ENCODE data around the gene MFRP. TPM values are rescaled to one million over a fixed set of nuclear protein-coding genes. Genes with fewer than 3 reads are reported as not detected.

Gene MFRP
- total RNA-seq, 5 donors from 2014 or later (not counting 1 experiment from before 2014, with no cell fraction given), result not detected

DNA sequence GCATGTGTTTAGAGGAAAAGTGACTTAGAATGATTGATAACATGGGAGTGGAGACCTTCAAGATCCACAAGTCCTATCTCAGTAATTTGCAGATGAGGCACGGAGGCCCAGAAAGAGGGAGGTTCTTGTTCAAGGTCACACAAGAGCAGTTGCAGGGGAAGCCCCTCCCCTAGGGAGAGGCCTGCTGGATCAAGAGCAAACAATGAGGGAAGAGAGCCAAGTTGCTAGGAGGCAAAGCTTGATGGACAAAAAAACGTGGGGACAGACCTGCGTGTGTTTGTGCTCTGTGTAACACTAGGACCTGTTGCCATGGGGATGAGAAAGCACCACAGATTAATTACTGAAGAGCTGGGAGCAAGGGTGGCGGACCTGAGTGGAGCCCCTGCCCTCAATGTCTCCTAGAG, 6.4 kb upstream of the MFRP start:
- 76% methylated on average over 3 of the region's 4 CpGs for whole genome bisulfite sequencing (ENCODE audit: insufficient coverage)
- ATAC-seq (replicated peaks in 1 of 4), result no peak
- no peak overlapping the region for H3K4me3 Mint-ChIP-seq
- POLR2A ChIA-PET, result interaction anchor here in 1 of 2 donors (0.7 kb wide), 1 partner anchor 262 kb away, joined by 3 read pairs; no protein-coding TSS in a partner anchor
- no peak overlapping the region for H3K27ac Mint-ChIP-seq
- peaks cover 15 to 21% of the 10 kb centered on the region in 2 donors for H3K27me3 Mint-ChIP-seq
- no peaks in the 10 kb centered on the region for H3K36me3 Mint-ChIP-seq
- H3K27ac ChIP-seq (ENCODE audit: low read length), result no peak overlapping the region
- no peaks in the 10 kb centered on the region for H3K9me3 Mint-ChIP-seq
- DNase-seq, result no peak
- peaks cover 5 to 44% of the 10 kb centered on the region in 2 experiments for H3K27me3 ChIP-seq (replicated peaks in 1 of 2; ENCODE audit: control insufficient read depth in 2 of 2, extremely low read depth in 1 of 2, insufficient read depth in 2 of 2, low read length in 1 of 2)
- H3K4me1 ChIP-seq (ENCODE audit: control insufficient read depth in 1 of 2, extremely low read depth in 1 of 2, insufficient read depth in 2 of 2, low read length in 2 of 2), result peaks cover 0 to 16% of the 10 kb centered on the region in 2 experiments
- H3K36me3 ChIP-seq (ENCODE audit: control insufficient read depth in 2 of 2, extremely low read depth in 1 of 2, insufficient read depth in 1 of 2, low read length in 1 of 2), result no peaks in the 10 kb centered on the region
- peaks cover 2 to 10% (median 9%) of the 10 kb centered on the region in 3 donors for H3K4me1 Mint-ChIP-seq
- H3K9me3 ChIP-seq, result no peaks in the 10 kb centered on the region
- H3K4me3 ChIP-seq (ENCODE audit: control insufficient read depth in 1 of 2, extremely low read depth in 1 of 2, low read length in 1 of 2), result no peak overlapping the region
- CTCF ChIA-PET, result interaction anchor here in 1 of 2 donors (0.5 kb wide), 1 partner anchor 1080 kb away, joined by 3 read pairs; no protein-coding TSS in a partner anchor

GRCh38 chr11:119351232-119351631, 4.7 kb upstream of the MFRP start:
- no peaks in the 10 kb centered on the region for H3K36me3 Mint-ChIP-seq
- no CpG with 5 or more reads among the region's 2 CpGs for WGBS (ENCODE audit: insufficient coverage)
- no peaks in the 10 kb centered on the region for H3K9me3 Mint-ChIP-seq
- CTCF ChIA-PET, result no interaction called here
- no peak overlapping the region for H3K27ac Mint-ChIP-seq
- Histone ChIP-seq H3K4me3 (ENCODE audit: control insufficient read depth in 1 of 2, extremely low read depth in 1 of 2, low read length in 1 of 2) (no peak overlapping the region), H3K36me3 (ENCODE audit: control insufficient read depth in 2 of 2, extremely low read depth in 1 of 2, insufficient read depth in 1 of 2, low read length in 1 of 2) (no peaks in the 10 kb centered on the region), H3K4me1 (ENCODE audit: control insufficient read depth in 1 of 2, extremely low read depth in 1 of 2, insufficient read depth in 2 of 2, low read length in 2 of 2) (peaks cover 0 to 9% of the 10 kb centered on the region in 2 experiments), H3K9me3 (no peaks in the 10 kb centered on the region), H3K27ac (ENCODE audit: low read length) (no peak overlapping the region), H3K27me3 (replicated peaks in 1 of 2; ENCODE audit: control insufficient read depth in 2 of 2, extremely low read depth in 1 of 2, insufficient read depth in 2 of 2, low read length in 1 of 2) (peaks cover 5 to 47% of the 10 kb centered on the region in 2 experiments)
- H3K4me3 Mint-ChIP-seq, result no peak overlapping the region
- H3K27me3 Mint-ChIP-seq, result peaks cover 25 to 32% of the 10 kb centered on the region in 2 donors
- ATAC-seq (replicated peaks in 1 of 4) (no peak), DNase-seq (no peak)
- POLR2A ChIA-PET, result interaction anchor here in 1 of 2 donors (0.6 kb wide), 1 partner anchor 782 kb away, joined by 3 read pairs; no protein-coding TSS in a partner anchor
- peaks cover 2 to 5% (median 2%) of the 10 kb centered on the region in 3 donors for H3K4me1 Mint-ChIP-seq

- Histone ChIP-seq H3K27ac (ENCODE audit: low read length) (peak overlapping the region; percentile 34), H3K27me3 (replicated peaks in 1 of 2; ENCODE audit: control insufficient read depth in 2 of 2, extremely low read depth in 1 of 2, insufficient read depth in 2 of 2, low read length in 1 of 2) (peaks cover 5 to 46% of the 10 kb centered on the region in 2 experiments), H3K4me3 (ENCODE audit: control insufficient read depth in 1 of 2, extremely low read depth in 1 of 2, low read length in 1 of 2) (no peak overlapping the region), H3K36me3 (ENCODE audit: control insufficient read depth in 2 of 2, extremely low read depth in 1 of 2, insufficient read depth in 1 of 2, low read length in 1 of 2) (no peaks in the 10 kb centered on the region), H3K4me1 (ENCODE audit: control insufficient read depth in 1 of 2, extremely low read depth in 1 of 2, insufficient read depth in 2 of 2, low read length in 2 of 2) (peaks cover 0 to 6% of the 10 kb centered on the region in 2 experiments), H3K9me3 (no peaks in the 10 kb centered on the region)
- CTCF ChIA-PET, result no interaction called here
- Mint-ChIP-seq H3K9me3 (no peaks in the 10 kb centered on the region), H3K27ac (peak overlapping the region in 1 of 2 donors; percentile 48), H3K27me3 (peaks cover 25 to 31% of the 10 kb centered on the region in 2 donors), H3K4me1 (peaks cover 0 to 3% (median 0%) of the 10 kb centered on the region in 3 donors), H3K36me3 (no peaks in the 10 kb centered on the region), H3K4me3 (no peak overlapping the region)
- ATAC-seq (replicated peaks in 1 of 4) (no peak), DNase-seq (no peak)
- POLR2A ChIA-PET, result interaction anchor here in 1 of 2 donors (0.6 kb wide), 1 partner anchor 19 kb away, joined by 3 read pairs; no protein-coding TSS in a partner anchor
- 48% methylated on average over 3 of the region's 6 CpGs for WGBS (ENCODE audit: insufficient coverage)
Observed at GRCh38 chr11:119350302-119350701, 3.8 kb upstream of the MFRP start.

GRCh38 chr11:119347940-119348605, 1.6 kb upstream of the MFRP start:
- Mint-ChIP-seq H3K27ac (no peak overlapping the region), H3K36me3 (no peaks in the 10 kb centered on the region)
- POLR2A ChIA-PET, result interaction anchor here in 1 of 2 donors (0.7 kb wide), 1 partner anchor 15 kb away, joined by 3 read pairs; no protein-coding TSS in a partner anchor

GRCh38 chr11:119347242-119347641, 737 bp upstream of the MFRP start:
- POLR2A ChIA-PET, result interaction anchor here in 1 of 2 donors (0.5 kb wide), 1 partner anchor 59 kb away, joined by 12 read pairs; no protein-coding TSS in a partner anchor
- no peak overlapping the region for H3K27ac Mint-ChIP-seq

More at GRCh38 chr11:119347940-119348605, 1.6 kb upstream of the MFRP start:
- ATAC-seq (replicated peaks in 1 of 4) (no peak), DNase-seq (no peak)
- Histone ChIP-seq H3K27ac (ENCODE audit: low read length) (no peak overlapping the region), H3K9me3 (no peaks in the 10 kb centered on the region), H3K27me3 (replicated peaks in 1 of 2; ENCODE audit: control insufficient read depth in 2 of 2, extremely low read depth in 1 of 2, insufficient read depth in 2 of 2, low read length in 1 of 2) (peaks cover 3 to 61% of the 10 kb centered on the region in 2 experiments), H3K4me1 (ENCODE audit: control insufficient read depth in 1 of 2, extremely low read depth in 1 of 2, insufficient read depth in 2 of 2, low read length in 2 of 2) (peaks cover 0 to 6% of the 10 kb centered on the region in 2 experiments), H3K4me3 (ENCODE audit: control insufficient read depth in 1 of 2, extremely low read depth in 1 of 2, low read length in 1 of 2) (no peak overlapping the region), H3K36me3 (ENCODE audit: control insufficient read depth in 2 of 2, extremely low read depth in 1 of 2, insufficient read depth in 1 of 2, low read length in 1 of 2) (no peaks in the 10 kb centered on the region)
- CTCF ChIA-PET, result interaction anchor here (0.5 to 1.0 kb wide), 2 partner anchors 9 to 10 kb away, joined by 3 to 11 read pairs; no protein-coding TSS in a partner anchor
- peaks cover 28 to 32% of the 10 kb centered on the region in 2 donors for H3K27me3 Mint-ChIP-seq
- peaks cover 0 to 3% (median 0%) of the 10 kb centered on the region in 3 donors for H3K4me1 Mint-ChIP-seq
- WGBS (ENCODE audit: insufficient coverage), result 78% methylated on average over 7 of the region's 16 CpGs
- H3K9me3 Mint-ChIP-seq, result no peaks in the 10 kb centered on the region
- no peak overlapping the region for H3K4me3 Mint-ChIP-seq

GRCh38 chr11:119345685-119346084, 820 bp downstream of the MFRP start:
- no peak for DNase-seq
- Mint-ChIP-seq H3K4me1 (peaks cover 5 to 9% (median 6%) of the 10 kb centered on the region in 3 donors), H3K4me3 (no peak overlapping the region), H3K27me3 (peaks cover 28 to 45% of the 10 kb centered on the region in 2 donors), H3K36me3 (peaks cover 4% of the 10 kb centered on the region), H3K27ac (no peak overlapping the region), H3K9me3 (no peaks in the 10 kb centered on the region)
- H3K4me3 ChIP-seq (ENCODE audit: control insufficient read depth in 1 of 2, extremely low read depth in 1 of 2, low read length in 1 of 2), result no peak overlapping the region
- ATAC-seq (replicated peaks in 1 of 4), result no peak
- H3K9me3 ChIP-seq, result no peaks in the 10 kb centered on the region
- no peaks in the 10 kb centered on the region for H3K36me3 ChIP-seq (ENCODE audit: control insufficient read depth in 2 of 2, extremely low read depth in 1 of 2, insufficient read depth in 1 of 2, low read length in 1 of 2)
- ChIA-PET POLR2A (no interaction called here), CTCF (interaction anchor here in 1 of 2 donors (0.6 kb wide), 1 partner anchor 50 kb away, joined by 3 read pairs; no protein-coding TSS in a partner anchor)
- 78% methylated on average over 9 of the region's 12 CpGs for WGBS (ENCODE audit: insufficient coverage)
- peaks cover 0 to 13% of the 10 kb centered on the region in 2 experiments for H3K4me1 ChIP-seq (ENCODE audit: control insufficient read depth in 1 of 2, extremely low read depth in 1 of 2, insufficient read depth in 2 of 2, low read length in 2 of 2)
- H3K27me3 ChIP-seq (replicated peaks in 1 of 2; ENCODE audit: control insufficient read depth in 2 of 2, extremely low read depth in 1 of 2, insufficient read depth in 2 of 2, low read length in 1 of 2), result peaks cover 3 to 71% of the 10 kb centered on the region in 2 experiments
- no peak overlapping the region for H3K27ac ChIP-seq (ENCODE audit: low read length)

More at GRCh38 chr11:119347242-119347641, 737 bp upstream of the MFRP start:
- peaks cover 0 to 3% (median 0%) of the 10 kb centered on the region in 3 donors for H3K4me1 Mint-ChIP-seq
- CTCF ChIA-PET, result interaction anchor here in 1 of 2 donors (1.0 to 1.3 kb wide), 2 partner anchors 9 to 10 kb away, joined by 4 to 11 read pairs; no protein-coding TSS in a partner anchor
- no peaks in the 10 kb centered on the region for H3K9me3 ChIP-seq
- H3K27ac ChIP-seq (ENCODE audit: low read length), result no peak overlapping the region
- no peak overlapping the region for H3K4me3 Mint-ChIP-seq
- peaks cover 24 to 31% of the 10 kb centered on the region in 2 donors for H3K27me3 Mint-ChIP-seq
- no peaks in the 10 kb centered on the region for H3K36me3 ChIP-seq (ENCODE audit: control insufficient read depth in 2 of 2, extremely low read depth in 1 of 2, insufficient read depth in 1 of 2, low read length in 1 of 2)
- H3K4me3 ChIP-seq (ENCODE audit: control insufficient read depth in 1 of 2, extremely low read depth in 1 of 2, low read length in 1 of 2), result no peak overlapping the region
- no CpG with 5 or more reads among the region's 2 CpGs for WGBS (ENCODE audit: insufficient coverage)
- H3K27me3 ChIP-seq (replicated peaks in 1 of 2; ENCODE audit: control insufficient read depth in 2 of 2, extremely low read depth in 1 of 2, insufficient read depth in 2 of 2, low read length in 1 of 2), result peaks cover 0 to 62% of the 10 kb centered on the region in 2 experiments
- no peak for ATAC-seq (replicated peaks in 1 of 4)
- no peaks in the 10 kb centered on the region for H3K9me3 Mint-ChIP-seq
- DNase-seq, result no peak
- H3K4me1 ChIP-seq (ENCODE audit: control insufficient read depth in 1 of 2, extremely low read depth in 1 of 2, insufficient read depth in 2 of 2, low read length in 2 of 2), result peaks cover 0 to 6% of the 10 kb centered on the region in 2 experiments
- no peaks in the 10 kb centered on the region for H3K36me3 Mint-ChIP-seq
